SKM-1 treated with dmso at 0.1 percent for 144 hours (cell line): ENCODE results near the gene ZNF227.
"Not testable (repeated sequence)": the region's sequence is repeated elsewhere in the genome, so short reads cannot be mapped to it uniquely, and the experiment has no call there.

Experiments
- DNase-seq: peaks from one replicate; lab custom pipeline; 2025; ENCODE audit not compliant: unreplicated experiment; lab: John Stamatoyannopoulos, UW

ZNF227 gene

GRCh38 chr19:44212250-44212865 is at the start of gene ZNF227:
ZNF227 (plus strand) TSS chr19:44212532; CDS start chr19:44217793, 5,261 bp downstream.
- DNase-seq: peak; percentile 37

GRCh38 chr19:44163789-44164188 is 48.5 kb upstream of the ZNF227 start:
- DNase-seq: no peak

- DNase-seq: no peak
Measured at GRCh38 chr19:44164327-44164672, 48.0 kb upstream of the ZNF227 start.

GRCh38 chr19:44164673-44165512 is 47.4 kb upstream of the ZNF227 start, which contains the start of gene ZNF226:
ZNF226 (plus strand) TSS chr19:44165100; CDS start chr19:44170081, 4,981 bp downstream.
- peak; percentile 84 for DNase-seq

GRCh38 chr19:44170660-44171059 is 41.7 kb upstream of the ZNF227 start:
- DNase-seq: not testable (repeated sequence)

- no peak for DNase-seq
Measured at GRCh38 chr19:44176590-44176989, 35.7 kb upstream of the ZNF227 start.

- DNase-seq: no peak
Measured at GRCh38 chr19:44180968-44181367, 31.4 kb upstream of the ZNF227 start.

GRCh38 chr19:44182145-44182544 is 30.2 kb upstream of the ZNF227 start:
- DNase-seq: no peak

- DNase-seq: no peak
Measured at GRCh38 chr19:44190020-44190419, 22.3 kb upstream of the ZNF227 start.

GRCh38 chr19:44192127-44192526 is 20.2 kb upstream of the ZNF227 start:
- no peak for DNase-seq

- DNase-seq: no peak
Measured at GRCh38 chr19:44196772-44197171, 15.6 kb upstream of the ZNF227 start.

- no peak for DNase-seq
Measured at GRCh38 chr19:44202470-44202869, 9.9 kb upstream of the ZNF227 start.

GRCh38 chr19:44202974-44203373 is 9.4 kb upstream of the ZNF227 start:
- no peak for DNase-seq

- DNase-seq: not testable (repeated sequence)
Measured at GRCh38 chr19:44203877-44204276, 8.5 kb upstream of the ZNF227 start.

GRCh38 chr19:44204772-44205171 is 7.6 kb upstream of the ZNF227 start:
- DNase-seq: no peak

GRCh38 chr19:44207126-44207803 is 5.1 kb upstream of the ZNF227 start:
- peak; percentile 71 for DNase-seq

- no peak for DNase-seq
Measured at GRCh38 chr19:44212866-44213346, 574 bp downstream of the ZNF227 start.

- not testable (repeated sequence) for DNase-seq
Measured at GRCh38 chr19:44219926-44220325, 7.6 kb downstream of the ZNF227 start.

- not testable (repeated sequence) for DNase-seq
Measured at GRCh38 chr19:44220761-44221160, 8.4 kb downstream of the ZNF227 start.

GRCh38 chr19:44221291-44221690 is 9.0 kb downstream of the ZNF227 start:
- DNase-seq: not testable (repeated sequence)

GRCh38 chr19:44228318-44228717 is 16.0 kb downstream of the ZNF227 start:
- no peak for DNase-seq

GRCh38 chr19:44232867-44233266 is 20.5 kb downstream of the ZNF227 start:
- no peak for DNase-seq
